ENCODE measurements around the gene CAPN1. TPM values are rescaled to one million over a fixed set of nuclear protein-coding genes. Genes with fewer than 3 reads are reported as not detected.

CAPN1 gene
- total RNA-seq, 1 donor, result 164 TPM

- no peak for DNase-seq (ENCODE audit: low read depth)
- peak overlapping the region; percentile 93 for H3K4me3 ChIP-seq (ENCODE audit: low read depth, low read length)
- TF ChIP-seq CTCF (IDR thresholded peaks at IDR 0.05; ENCODE audit: insufficient read depth, low read length), result no peak
Observed at GRCh38 chr11:65183201-65183891, 1.6 kb downstream of the CAPN1 start.

GRCh38 chr11:65184146-65184545 is 2.4 kb downstream of the CAPN1 start:
- no peak overlapping the region for H3K4me3 ChIP-seq (ENCODE audit: low read depth, low read length)
- TF ChIP-seq CTCF (IDR thresholded peaks at IDR 0.05; ENCODE audit: insufficient read depth, low read length), result no peak
- no peak for DNase-seq (ENCODE audit: low read depth)

DNA sequence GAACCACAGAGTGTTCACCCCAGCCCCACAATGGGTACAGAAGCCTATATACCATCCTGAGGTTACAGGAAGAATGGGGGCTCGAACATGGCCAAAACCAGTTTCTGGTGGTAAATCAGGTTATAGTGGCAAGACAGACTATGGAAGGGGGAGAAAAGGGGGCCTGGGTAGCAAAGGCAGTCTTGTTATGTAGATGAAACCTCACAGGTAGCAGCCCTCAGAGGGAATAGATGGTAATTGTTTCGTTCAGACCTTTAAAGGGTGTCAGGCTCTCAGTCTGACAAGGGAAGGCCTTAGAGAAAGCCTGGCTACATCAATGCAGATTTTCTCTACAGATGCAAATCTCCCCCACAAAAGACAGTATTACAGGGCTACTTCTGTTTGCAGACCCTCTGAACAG is 3.4 kb downstream of the CAPN1 start:
- no peak for DNase-seq (ENCODE audit: low read depth)
- TF ChIP-seq CTCF (IDR thresholded peaks at IDR 0.05; ENCODE audit: insufficient read depth, low read length), result no peak
- no peak overlapping the region for H3K4me3 ChIP-seq (ENCODE audit: low read depth, low read length)

DNA sequence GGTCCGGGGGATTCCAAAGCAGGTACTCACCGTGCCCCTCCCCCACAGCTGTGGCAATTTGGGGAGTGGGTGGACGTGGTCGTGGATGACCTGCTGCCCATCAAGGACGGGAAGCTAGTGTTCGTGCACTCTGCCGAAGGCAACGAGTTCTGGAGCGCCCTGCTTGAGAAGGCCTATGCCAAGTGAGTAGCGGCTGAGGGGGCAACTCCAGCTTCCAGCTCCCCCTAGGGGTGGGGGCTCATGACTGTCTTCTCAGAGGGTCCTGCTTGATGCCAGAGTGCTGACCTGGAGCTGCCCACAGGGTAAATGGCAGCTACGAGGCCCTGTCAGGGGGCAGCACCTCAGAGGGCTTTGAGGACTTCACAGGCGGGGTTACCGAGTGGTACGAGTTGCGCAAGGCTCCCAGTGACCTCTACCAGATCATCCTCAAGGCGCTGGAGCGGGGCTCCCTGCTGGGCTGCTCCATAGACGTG is 4.2 kb downstream of the CAPN1 start:
- DNase-seq (ENCODE audit: low read depth), result no peak
- no peak for TF ChIP-seq CTCF (IDR thresholded peaks at IDR 0.05; ENCODE audit: insufficient read depth, low read length)

GRCh38 chr11:65186701-65187100 is 5.0 kb downstream of the CAPN1 start:
- H3K4me3 ChIP-seq (ENCODE audit: low read depth, low read length), result no peak overlapping the region
- TF ChIP-seq CTCF (IDR thresholded peaks at IDR 0.05; ENCODE audit: insufficient read depth, low read length), result no peak
- DNase-seq (ENCODE audit: low read depth), result no peak

More for the DNA sequence above, 4.2 kb downstream of the CAPN1 start:
- H3K4me3 ChIP-seq (ENCODE audit: low read depth, low read length), result no peak overlapping the region

DNA sequence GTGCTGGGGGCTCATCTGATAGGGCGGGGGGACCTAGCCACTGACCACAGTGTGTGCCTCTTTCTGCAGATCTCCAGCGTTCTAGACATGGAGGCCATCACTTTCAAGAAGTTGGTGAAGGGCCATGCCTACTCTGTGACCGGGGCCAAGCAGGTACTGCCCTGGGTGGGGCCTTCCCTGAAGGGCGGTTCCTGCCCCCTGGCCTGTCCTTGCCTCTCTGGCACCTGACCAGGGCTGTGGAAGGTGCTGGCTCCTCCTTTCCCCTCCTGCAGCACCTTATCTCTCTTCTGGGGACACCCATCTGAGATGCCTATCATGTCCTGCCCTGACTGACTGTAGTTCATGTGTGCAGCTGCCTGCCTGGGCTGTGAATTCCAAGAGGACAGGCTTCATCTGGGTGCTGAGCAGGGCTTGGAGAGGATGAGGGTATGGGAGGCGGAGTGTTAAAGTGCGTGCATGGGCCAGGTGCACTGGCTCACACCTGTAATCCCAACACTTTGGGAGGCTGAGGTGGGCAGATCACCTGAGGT is 5.5 kb downstream of the CAPN1 start:
- no peak for TF ChIP-seq CTCF (IDR thresholded peaks at IDR 0.05; ENCODE audit: insufficient read depth, low read length)
- no peak overlapping the region for H3K4me3 ChIP-seq (ENCODE audit: low read depth, low read length)
- no peak for DNase-seq (ENCODE audit: low read depth)

Data from fibroblast of the aortic adventitia (primary cell).